Vagina (tissue), 2 donors: ENCODE measurements around the gene PCNA. TPM values are rescaled to one million over a fixed set of nuclear protein-coding genes. Genes with fewer than 3 reads are reported as not detected.
"Not testable (repeated sequence)": the region's sequence is repeated elsewhere in the genome, so short reads cannot be mapped to it uniquely, and the experiment has no call there.

Experiments
- DNase-seq, 2 donors: peaks; one replicate each; pipeline ENCODE4 v3.0.0-alpha.2; 2017; ENCODE audit errors: extremely low spot score in 2 of 2
- H3K27ac ChIP-seq: fragments of 200-600 bp; sonication (generic); one replicate; pipeline ENCODE4 v1.5.1; 2019
- H3K27me3 ChIP-seq: fragments of 200-600 bp; sonication (generic); one replicate; pipeline ENCODE4 v1.5.1; 2019
- H3K36me3 ChIP-seq, 2 donors: fragments of 200-600 bp; sonication (generic); one replicate each; pipeline ENCODE4 v1.5.1; 2017 to 2019
- H3K4me1 ChIP-seq: fragments of 200-600 bp; sonication (generic); one replicate; pipeline ENCODE4 v1.5.1; 2019
- H3K4me3 ChIP-seq, 2 donors: fragments of 200-600 bp; sonication (generic); 1 replicate in 1 of 2; 2 replicates in 1 of 2; pipeline ENCODE4 v1.5.1; 2016 to 2019
- H3K9me3 ChIP-seq: fragments of 200-600 bp; sonication (generic); one replicate; pipeline ENCODE4 v1.5.1; 2019
- CTCF ChIP-seq, 3 experiments: fragments of 450-650 bp in 2 of 3; fragments of 200-600 bp in 1 of 3; sonication (generic) in 1 of 3; IDR thresholded peaks; one replicate each; pipeline ENCODE4 v1.5.1; 2017 to 2019; ENCODE audit warnings: antibody characterized with exemption in 3 of 3, mild to moderate bottlenecking in 2 of 3, moderate library complexity in 2 of 3
- POLR2A ChIP-seq, 2 donors: fragments of 450-650 bp; IDR thresholded peaks; one replicate each; pipeline ENCODE4 v1.6.1; 2017; ENCODE audit warnings: antibody characterized with exemption in 2 of 2, mild to moderate bottlenecking in 2 of 2, moderate library complexity in 2 of 2
- POLR2AphosphoS5 ChIP-seq, 2 donors: sonication (generic); formaldehyde crosslinking; IDR thresholded peaks; one replicate each; pipeline ENCODE4 v1.9.0; 2017; ENCODE audit warnings: antibody characterized with exemption in 2 of 2, mild to moderate bottlenecking in 2 of 2, low read depth in 1 of 2; ENCODE audit not compliant: insufficient read depth in 1 of 2
- intact Hi-C: fragments of 100-400 bp; cut with DNase I; formaldehyde crosslinking; loops from one replicate; pipeline ENCODE4 v1.15.1; 2023
- total RNA-seq: library from RNA; depleted of rRNA; stranded (reverse); fragments of >200 nt; gene quantifications from one replicate; pipeline ENCODE4 v1.2.3, GENCODE V29; 2016

The PCNA gene
- total RNA-seq, 1 donor from 2014 or later: 42.2 TPM

GRCh38 chr20:5104479-5104878 lies 15.3 kb downstream of the PCNA start:
- Histone ChIP-seq H3K27ac (no peak overlapping the region), H3K27me3 (no peaks in the 10 kb centered on the region), H3K9me3 (no peaks in the 10 kb centered on the region), H3K4me3 (no peak overlapping the region), H3K36me3 (peaks cover 3 to 69% of the 10 kb centered on the region in 2 donors), H3K4me1 (no peaks in the 10 kb centered on the region)
- TF ChIP-seq POLR2AphosphoS5 (IDR thresholded peaks at IDR 0.05; ENCODE audit: insufficient read depth in 1 of 2, low read depth in 1 of 2): no peak
- TF ChIP-seq POLR2A (IDR thresholded peaks at IDR 0.05): no peak
- TF ChIP-seq CTCF (IDR thresholded peaks at IDR 0.05): no peak
- intact Hi-C loops: no loop called here
- no peak for DNase-seq

GRCh38 chr20:5100684-5101347 lies 18.9 kb downstream of the PCNA start:
- intact Hi-C loops: no loop called here
- TF ChIP-seq POLR2AphosphoS5 (IDR thresholded peaks at IDR 0.05; ENCODE audit: insufficient read depth in 1 of 2, low read depth in 1 of 2): peak in 1 of 2 donors; percentile 30
- no peak for TF ChIP-seq POLR2A (IDR thresholded peaks at IDR 0.05)
- peak; percentile 83 to 89 (median 87) for TF ChIP-seq CTCF (IDR thresholded peaks at IDR 0.05)
- H3K9me3 ChIP-seq: no peaks in the 10 kb centered on the region
- DNase-seq: no peak
- H3K4me1 ChIP-seq: no peaks in the 10 kb centered on the region
- no peak overlapping the region for H3K4me3 ChIP-seq
- H3K27me3 ChIP-seq: no peaks in the 10 kb centered on the region
- no peak overlapping the region for H3K27ac ChIP-seq
- H3K36me3 ChIP-seq: peaks cover 3 to 73% of the 10 kb centered on the region in 2 donors

- H3K4me3 ChIP-seq, DNase-seq, H3K27me3 ChIP-seq, H3K27ac ChIP-seq, H3K4me1 ChIP-seq, H3K9me3 ChIP-seq, intact Hi-C loops: not testable (repeated sequence)
- peaks cover 3 to 64% of the 10 kb centered on the region in 2 donors for H3K36me3 ChIP-seq
These were observed 19.8 kb downstream of the PCNA start for GRCh38 chr20:5099909-5100308.

- H3K9me3 ChIP-seq, H3K27me3 ChIP-seq, DNase-seq, H3K4me3 ChIP-seq, H3K27ac ChIP-seq, intact Hi-C loops, H3K4me1 ChIP-seq: not testable (repeated sequence)
- H3K36me3 ChIP-seq: peaks cover 3 to 55% of the 10 kb centered on the region in 2 donors
These were observed 20.7 kb downstream of the PCNA start for GRCh38 chr20:5099009-5099408.

GRCh38 chr20:5096463-5096862 lies 23.3 kb downstream of the PCNA start:
- Histone ChIP-seq H3K9me3 (no peaks in the 10 kb centered on the region), H3K27me3 (no peaks in the 10 kb centered on the region), H3K36me3 (peaks cover 0 to 41% of the 10 kb centered on the region in 2 donors), H3K4me1 (no peaks in the 10 kb centered on the region), H3K4me3 (no peak overlapping the region), H3K27ac (no peak overlapping the region)
- no peak for TF ChIP-seq POLR2AphosphoS5 (IDR thresholded peaks at IDR 0.05; ENCODE audit: insufficient read depth in 1 of 2, low read depth in 1 of 2)
- TF ChIP-seq POLR2A (IDR thresholded peaks at IDR 0.05): no peak
- no peak for TF ChIP-seq CTCF (IDR thresholded peaks at IDR 0.05)
- DNase-seq: no peak
- intact Hi-C loops: no loop called here

- H3K9me3 ChIP-seq: no peaks in the 10 kb centered on the region
- H3K27ac ChIP-seq: no peak overlapping the region
- DNase-seq: no peak
- intact Hi-C loops: no loop called here
- TF ChIP-seq POLR2A (IDR thresholded peaks at IDR 0.05) (no peak), POLR2AphosphoS5 (IDR thresholded peaks at IDR 0.05; ENCODE audit: insufficient read depth in 1 of 2, low read depth in 1 of 2) (no peak), CTCF (IDR thresholded peaks at IDR 0.05) (no peak)
- no peaks in the 10 kb centered on the region for H3K27me3 ChIP-seq
- H3K4me3 ChIP-seq: no peak overlapping the region
- H3K36me3 ChIP-seq: peaks cover 0 to 36% of the 10 kb centered on the region in 2 donors
- H3K4me1 ChIP-seq: no peaks in the 10 kb centered on the region
These were observed 23.8 kb downstream of the PCNA start for GRCh38 chr20:5095931-5096330.
